NCI-H510A treated with DMSO at 0.1 percent for 48 hours (cell line): Measurements from ENCODE around the gene GRM5.
A peak's percentile ranks its signal among the peaks of the same experiment; 100 is the strongest.
"Not testable (repeated sequence)": the region's sequence is repeated elsewhere in the genome, so short reads cannot be mapped to it uniquely, and the experiment has no call there.

Experiments
- DNase-seq: peaks from one replicate; lab custom pipeline; 2025; lab: John Stamatoyannopoulos, UW

The GRM5 gene

DNA sequence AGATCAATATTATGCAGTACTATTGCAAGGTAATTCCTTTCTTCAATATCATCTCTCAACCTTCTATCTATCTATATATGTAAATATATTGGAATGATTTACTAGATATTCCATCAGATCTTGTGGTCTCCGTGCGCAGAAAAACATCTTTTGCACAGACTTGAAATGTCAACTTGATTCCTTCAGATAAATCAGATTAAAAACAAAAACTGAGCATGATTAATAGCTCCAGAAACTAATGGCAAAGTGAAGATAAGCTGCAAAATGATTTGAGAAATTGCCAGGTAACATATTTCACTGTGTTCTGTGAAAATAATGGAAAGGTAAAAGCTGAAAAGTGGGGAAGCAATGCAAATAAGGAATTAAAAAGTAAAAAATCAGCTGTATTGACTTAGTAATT is 528.2 kb downstream of the GRM5 start:
- DNase-seq, result no peak

DNA sequence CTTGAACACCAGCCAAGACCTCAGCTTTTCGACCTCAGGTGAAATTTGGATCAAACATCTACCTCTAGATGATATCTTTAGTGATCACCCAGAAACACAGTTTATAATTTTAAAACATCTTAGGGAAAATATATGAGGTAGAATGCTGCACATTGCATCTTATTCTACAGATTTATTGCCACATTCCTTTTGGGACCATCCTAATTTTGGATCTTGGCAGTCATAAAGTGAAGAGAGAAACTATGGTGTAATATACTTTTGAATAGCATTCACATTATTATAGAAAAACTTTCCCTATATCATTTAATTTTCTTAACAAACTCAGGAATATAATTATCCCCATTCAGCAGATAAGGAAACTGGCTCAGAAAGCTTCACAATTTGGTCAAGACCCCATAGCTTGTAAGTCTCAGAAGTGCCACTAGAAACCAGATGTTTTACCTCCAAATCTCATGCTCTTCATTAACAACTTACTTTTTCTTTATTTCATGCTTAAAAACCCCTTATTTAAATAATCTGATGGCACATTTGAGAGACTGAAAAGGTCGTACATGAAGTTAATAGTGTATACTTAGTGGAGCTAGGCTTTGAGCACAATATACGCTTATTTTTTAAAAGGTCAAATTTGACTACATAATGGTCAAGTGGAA is 529.0 kb downstream of the GRM5 start:
- DNase-seq, result no peak

DNA sequence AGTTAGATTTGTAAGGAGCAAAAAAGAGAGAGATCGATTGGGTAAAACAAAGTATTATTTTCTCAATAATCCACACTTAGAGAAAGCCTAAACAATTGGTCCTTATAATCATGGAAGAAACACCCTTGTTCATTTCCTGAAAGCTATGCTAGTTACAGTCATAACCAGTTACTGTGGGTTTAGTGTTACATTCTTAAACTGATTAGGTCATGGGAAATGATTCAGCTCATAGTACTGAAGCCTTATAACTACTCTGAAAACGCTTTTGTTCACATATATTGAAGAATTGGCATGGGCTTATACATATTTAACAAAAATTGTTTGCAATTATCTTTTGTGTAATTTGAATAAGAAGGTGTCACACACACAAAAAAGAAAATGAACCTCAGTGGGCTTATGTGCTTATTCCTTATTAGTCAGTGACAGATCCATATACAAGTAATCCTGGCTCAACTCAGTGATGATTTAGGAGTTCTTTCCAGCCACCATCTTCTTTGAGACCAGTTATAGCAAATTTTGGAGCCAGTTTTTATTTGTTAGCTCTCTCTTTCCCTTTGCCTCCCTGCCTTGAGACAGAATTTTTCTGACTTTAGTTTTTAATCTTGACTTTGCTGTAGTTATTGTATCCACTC is 529.8 kb downstream of the GRM5 start:
- DNase-seq, result no peak

DNA sequence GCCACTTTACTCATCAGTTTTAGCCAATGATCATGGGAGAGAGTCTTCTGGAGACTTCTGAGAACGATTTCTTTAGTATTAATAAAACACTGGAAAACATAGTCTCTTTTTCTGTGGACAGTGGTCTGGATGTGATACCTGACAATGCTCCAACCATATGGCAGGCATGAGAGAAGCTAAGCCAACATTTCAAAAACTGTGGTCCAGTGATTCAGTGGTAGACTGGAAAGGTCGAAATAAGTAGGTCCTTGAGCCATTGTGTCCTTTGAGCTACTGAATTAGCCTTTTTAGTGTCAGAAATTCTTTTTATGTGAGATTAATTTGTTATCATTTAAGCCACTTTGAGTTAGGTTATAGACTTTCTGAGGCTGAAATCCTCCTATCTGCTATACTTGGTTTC is 530.5 kb downstream of the GRM5 start:
- DNase-seq, result no peak

DNA sequence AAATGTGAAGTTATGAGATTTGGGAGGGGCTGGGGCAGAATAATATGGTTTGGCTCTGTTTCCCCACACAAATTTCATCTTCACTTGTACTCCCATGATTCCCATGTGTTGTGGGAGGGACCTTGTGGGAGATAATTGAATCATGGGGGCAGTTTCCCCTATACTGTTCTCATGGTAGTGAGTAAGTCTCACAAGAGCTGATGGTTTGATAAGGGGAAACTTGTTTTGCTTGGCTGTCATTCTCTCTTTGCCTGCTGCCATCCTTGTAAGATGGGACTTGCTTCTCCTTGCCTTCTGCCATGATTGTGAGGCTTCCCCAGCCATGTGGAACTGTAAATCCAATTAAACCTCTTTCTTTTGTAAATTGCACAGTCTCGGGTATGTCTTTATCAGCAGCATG is 531.1 kb downstream of the GRM5 start:
- DNase-seq, result not testable (repeated sequence)

DNA sequence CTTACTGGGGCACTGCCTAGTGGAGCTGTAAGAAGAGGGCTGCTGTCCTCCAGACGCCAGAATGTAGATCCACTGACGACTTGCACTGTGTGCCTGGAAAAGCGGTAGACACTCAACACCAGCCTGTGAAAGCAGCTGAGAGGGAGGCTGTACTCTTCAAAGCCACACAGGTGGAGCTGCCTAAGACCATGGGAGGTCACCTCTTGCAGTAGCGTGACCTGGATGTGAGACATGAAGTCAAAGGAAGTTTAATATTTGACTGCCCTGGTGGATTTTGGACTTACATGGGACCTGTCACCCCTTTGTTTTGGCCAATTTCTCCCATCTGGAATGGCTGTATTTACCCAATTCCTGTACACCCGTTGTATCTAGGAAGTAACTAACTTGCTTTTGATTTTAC is 531.6 kb downstream of the GRM5 start:
- DNase-seq, result no peak

DNA sequence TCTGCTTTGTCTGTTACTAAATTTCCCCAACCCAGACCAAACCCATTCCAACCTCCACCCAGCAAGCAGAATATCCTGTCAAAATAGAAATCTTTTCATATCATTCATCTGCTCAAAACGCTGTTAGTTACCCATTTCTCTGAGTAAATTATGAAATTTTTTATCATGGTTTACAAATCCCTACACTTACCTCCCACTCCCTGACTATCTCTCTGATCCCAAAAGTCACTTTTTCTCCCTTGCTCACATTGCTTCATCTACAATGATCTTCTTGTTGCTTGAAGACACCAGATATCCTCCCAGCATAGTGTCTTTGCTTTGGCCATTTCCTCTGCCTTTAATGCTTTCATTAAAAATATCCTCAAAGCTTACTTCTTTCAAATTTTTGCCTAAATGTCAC is 532.8 kb downstream of the GRM5 start:
- DNase-seq, result no peak

DNA sequence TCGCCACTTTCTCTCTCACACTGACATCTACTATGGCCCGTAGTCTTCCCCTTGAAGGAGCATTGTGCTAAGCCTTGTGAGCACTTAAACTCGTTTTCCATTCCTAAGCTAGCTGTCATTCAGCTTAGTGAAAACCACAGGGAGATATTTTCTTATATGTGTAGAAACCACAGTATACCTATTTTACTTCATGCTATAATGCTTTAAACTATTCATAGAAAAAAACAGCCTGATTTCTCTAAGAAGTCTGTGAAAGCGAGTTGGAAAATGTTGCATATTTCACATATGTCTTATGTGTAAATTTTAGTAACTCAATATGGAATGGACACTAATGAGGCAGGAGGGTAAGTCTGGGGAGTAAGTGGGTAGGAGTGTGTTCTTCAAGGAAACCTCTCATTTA is 534.0 kb downstream of the GRM5 start:
- no peak for DNase-seq

DNA sequence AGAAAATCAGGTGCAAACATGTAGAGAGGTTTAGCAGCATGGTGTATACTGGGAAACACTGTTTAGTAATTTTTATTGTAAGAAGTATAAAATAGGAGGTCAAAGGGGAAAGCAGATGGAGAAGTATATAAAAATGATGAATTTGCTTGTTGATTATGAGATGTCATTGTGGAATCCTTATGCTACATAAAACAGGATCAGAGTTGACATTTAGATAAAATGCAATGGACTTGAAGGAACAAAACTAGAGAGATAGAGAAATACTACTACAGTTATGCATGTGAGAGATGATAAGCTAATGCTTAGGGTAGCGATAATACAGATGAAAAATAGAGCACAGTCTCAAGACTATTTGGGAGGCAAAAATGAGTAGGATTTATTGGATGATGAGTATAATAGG is 536.4 kb downstream of the GRM5 start:
- DNase-seq, result no peak

DNA sequence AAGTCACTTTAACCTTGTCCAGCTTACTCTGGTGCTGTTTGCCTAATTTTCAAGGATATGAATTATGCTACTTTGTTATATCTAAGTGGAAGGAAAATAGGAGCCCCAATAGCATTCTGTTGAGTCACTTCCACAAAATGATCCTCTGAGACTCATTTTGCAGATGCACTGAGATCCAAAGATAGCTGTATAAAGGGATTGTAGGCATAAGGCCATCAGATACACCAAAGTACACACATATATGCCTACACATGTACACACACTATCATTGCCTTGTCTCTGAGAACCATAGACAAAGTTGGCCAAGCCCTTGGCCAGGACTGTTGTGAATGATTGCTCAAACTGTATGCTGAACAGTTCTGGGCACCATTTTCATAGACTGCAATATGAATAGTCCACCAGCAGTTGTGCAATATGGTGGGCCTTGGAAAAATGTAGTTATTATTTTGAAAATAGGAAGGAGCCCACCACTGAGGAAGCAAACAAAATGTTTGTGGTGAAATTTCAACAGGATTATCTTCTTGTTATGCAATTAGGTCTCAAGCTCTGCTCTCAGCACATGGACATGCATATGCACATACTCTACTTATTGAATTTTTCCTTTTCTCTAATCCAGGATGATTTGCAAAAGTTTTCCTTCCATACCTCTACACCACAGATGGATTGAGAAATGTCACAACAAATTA is 542.3 kb downstream of the GRM5 start:
- no peak for DNase-seq

DNA sequence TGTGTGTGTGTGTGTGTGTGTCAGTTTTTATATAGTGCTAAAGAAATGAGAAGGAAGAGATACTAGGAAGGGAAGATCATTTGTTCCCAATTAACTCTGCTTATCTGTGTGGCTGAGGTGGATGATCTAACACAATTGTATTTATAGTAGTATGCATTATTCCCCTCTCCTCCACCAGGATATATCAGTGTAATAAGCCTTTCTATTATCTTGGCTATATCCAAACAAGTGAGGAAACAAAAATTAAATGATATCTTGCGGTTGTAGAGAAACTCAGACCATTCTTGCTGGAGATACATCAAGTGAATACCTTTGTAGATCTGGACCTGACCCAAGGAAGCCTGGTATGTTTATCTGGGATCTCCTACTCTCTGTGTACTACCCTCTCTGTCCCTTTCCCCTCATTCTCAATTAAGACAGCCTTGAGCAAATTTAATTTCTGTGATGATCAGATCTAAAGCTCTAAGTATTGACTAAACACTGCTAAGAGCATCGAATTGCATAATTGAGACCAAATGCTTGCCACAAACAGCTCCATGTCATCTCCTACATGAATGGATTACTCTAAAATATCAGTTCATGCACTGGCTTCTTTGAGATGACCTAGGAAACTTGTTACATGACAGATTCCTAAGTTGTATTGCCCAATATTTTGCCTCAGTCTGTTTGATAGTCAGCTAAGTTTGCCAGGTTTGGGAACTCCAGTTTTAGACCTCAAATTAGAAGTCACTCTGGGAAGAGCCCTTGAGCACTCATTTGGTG is 543.0 kb downstream of the GRM5 start:
- DNase-seq, result no peak

DNA sequence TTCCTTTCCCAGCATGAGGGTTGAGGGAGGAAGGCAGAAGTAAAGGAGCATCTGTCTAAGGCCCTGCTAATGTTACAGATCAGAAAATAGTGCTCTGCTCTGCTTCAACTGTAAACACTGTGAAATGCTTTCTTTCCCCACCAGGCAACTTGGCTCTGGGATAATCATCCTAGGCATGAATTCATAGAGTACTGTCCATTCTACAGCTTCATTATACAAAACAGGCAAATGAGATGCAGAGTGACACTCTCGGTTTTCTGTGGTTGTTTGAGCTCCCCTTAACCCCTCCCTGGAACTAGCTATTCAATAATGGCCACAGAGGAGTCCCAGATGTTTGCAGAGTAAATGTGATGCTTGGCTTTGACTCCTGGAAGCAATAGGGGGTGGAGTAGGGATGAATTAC is 544.0 kb downstream of the GRM5 start:
- no peak for DNase-seq

DNA sequence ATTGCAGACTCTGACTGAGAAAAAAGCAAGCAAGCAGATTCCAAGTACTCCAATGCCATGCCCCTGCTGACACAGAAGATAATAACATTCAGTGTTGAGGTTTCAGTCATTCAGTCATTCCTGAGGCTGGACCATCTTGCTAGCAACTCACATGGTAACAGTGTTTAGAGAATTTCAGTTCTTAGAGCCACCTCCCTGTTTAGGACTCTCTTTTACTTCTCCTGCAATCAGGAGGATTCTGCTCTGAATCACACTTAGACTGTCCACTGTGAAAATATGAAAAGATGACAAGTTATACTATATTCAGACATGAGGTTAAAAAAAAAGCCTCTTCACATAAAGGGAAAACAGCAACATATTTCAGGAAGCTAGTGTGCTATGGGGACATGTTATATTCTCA is 544.4 kb downstream of the GRM5 start:
- no peak for DNase-seq

DNA sequence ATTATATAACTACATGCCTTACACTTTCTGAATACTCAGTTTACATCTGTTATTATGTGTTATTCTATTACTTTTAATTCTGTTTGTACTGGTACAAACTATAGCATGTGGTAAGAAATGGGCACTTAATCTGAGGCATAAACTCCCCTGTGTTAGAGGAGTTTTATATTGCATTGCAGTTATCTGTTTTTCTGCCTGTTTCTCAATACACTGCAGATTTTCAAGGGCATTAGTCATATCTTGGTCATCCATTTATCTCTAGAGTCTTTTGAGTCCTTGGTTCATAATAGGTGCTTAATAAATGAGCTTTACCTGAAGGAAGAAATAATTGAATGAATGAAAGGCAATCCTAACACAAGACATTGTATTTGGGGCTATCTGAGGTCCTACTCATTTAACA is 545.4 kb downstream of the GRM5 start:
- no peak for DNase-seq

DNA sequence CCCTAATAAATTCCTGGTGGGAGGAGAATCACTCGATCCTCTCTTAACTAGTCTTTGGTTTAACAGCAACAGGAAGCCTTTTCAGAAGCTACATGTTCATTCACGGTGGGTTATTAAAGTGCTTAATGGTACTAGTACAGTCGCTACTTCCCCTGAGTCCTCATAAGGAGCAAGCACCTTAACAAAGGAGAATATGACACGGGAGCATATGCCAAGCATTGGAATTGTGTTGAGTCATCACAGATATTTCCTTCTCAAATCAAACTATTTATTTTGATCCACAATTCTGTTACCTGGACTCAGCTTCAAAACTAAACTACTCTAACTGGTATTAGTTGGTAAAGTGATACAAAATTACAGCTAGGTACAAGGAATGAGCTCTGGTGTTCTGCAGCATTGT is 550.8 kb downstream of the GRM5 start:
- DNase-seq, result no peak

DNA sequence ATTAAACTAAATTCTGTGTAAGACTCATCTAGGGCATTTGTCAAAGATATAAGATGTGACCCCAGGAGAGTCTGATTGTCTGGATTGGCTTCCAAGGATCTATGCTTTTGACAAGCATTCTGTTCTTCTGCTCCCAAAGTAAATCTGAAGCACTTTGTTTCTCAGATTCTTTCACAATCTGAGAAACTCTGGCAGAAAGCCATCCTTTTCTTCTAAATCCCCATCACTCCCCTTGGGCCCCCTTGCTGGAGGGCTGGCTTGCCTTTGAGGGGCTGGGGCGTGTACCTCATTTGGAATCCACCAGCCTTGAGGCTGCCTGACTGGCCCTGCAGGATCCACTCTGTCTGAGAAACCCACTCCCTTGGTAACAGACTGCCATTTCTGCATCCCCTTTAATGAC is 554.8 kb downstream of the GRM5 start:
- no peak for DNase-seq

DNA sequence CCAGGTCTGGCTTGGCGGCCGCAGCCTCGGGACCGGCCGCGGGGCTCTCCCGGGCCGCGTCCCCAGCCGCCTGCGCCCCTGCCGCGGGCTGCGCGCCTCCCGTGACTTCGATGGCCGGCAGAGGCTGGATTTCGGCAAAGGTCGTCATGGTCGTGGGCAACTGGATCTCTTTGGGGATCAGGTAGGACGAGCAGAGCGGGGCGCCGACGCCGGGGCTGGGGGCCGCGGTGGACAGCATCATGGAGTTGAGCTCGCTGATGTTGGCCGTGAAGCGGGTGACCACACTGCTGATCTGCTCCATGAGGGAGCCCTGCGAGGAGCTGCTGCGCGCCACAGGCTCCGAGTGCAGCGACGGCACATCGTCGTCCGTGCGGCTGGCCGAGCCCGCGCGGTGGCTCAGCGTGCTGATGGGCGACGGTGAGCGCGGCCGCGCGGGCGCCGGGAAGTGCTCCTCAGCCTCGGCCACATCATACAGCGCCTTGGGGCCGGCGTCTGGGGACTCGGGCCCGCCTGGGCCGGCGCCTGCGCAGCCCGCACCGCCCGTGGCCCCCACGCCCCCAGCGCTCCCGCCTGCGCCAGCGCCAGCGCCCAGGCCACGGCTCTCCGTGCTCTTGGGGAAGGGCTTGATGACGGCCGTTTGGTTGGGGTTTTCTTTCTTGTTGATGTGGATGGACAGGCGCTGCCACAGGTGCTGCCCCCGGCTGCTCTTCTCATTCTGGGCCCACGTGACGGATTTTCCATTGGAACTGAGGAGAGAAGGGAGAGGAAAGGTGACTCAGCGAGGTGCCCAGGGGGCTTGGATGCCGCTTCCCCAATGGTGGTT is 556.8 kb downstream of the GRM5 start:
- DNase-seq, result peak; percentile 43

DNA sequence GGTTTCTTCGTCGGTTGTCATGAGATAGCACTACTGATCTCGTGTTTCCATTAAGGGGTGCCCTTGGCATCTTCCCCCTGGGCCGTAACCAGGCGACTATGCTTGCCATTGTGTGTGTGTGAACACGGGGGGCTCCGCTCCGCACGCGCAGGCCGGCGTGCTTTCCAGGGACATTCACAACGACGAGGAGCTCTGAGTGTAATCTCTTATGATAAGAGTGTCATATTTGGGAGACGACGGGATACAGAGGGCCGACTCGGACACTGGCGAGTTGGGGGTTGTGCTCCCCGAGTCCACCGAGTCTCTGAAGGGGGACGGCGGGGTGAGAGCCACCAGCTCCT is 557.4 kb downstream of the GRM5 start:
- DNase-seq, result no peak

DNA sequence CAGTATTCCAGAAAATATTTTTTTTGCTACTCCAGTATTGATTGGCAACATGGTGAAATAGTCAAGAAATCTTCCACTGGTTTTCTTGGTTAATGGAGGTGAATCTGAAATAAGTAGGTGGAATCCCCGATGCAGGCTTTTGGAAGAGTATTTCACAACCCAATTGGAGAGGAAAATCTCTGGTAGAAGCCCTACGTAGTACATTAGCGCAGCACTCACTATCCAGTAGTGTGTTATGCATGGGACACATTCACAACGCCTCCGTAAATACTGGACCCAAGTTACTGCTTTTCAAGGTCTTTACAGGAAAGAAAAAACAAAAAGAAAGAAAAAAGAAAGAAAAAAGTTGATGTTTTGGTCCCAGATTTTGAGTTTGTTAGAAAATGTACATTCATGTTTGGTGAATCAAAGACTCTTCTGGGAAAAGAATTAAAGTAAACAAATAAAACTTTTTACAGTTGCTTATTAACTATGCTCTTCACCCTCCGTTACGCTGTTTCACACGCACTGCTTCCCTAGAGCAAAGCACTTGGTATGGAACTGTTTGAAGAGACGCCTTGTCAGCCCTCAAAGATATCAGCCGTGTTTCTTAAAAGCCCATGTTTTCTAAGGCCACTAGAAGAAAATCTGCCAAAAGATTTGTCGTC is 557.9 kb downstream of the GRM5 start:
- DNase-seq, result no peak

DNA sequence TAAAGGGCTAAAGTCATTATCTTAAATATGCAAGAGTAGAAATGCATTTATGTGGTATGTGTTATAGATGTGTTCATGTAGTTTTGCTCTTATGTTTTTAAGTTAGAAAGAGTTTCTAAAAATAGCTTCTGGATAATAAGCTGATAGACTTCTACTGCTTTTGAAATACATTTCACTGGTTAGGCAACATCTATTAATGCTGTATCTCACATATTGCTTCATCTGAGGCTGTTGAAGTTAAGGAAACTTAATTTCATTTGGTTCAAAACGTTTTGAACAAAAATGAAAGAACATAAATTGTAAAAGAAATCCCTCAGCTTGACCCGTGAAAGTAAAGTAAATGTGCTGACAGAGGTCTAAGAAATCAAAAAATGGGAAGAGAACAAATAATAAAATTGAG is 564.2 kb downstream of the GRM5 start:
- DNase-seq, result no peak

DNA sequence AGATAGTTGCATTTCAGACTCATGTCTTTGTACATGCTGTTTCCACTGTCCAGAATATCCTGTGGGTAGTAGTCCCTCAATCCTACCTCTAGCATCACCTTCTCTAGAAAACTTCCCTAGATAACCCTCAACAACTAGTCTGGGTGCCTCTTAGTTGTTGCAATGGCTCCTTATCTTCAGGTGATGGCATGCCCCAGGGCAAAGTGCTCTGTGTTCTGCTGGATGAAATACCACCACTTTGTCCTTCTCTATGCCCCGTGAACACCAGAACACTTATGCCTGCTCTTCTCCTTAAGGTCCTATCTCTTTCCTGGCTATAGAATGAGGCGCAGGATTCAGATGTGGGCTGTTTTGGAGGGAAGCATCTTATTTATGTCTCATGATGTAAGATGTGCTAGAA is 569.9 kb downstream of the GRM5 start:
- no peak for DNase-seq

DNA sequence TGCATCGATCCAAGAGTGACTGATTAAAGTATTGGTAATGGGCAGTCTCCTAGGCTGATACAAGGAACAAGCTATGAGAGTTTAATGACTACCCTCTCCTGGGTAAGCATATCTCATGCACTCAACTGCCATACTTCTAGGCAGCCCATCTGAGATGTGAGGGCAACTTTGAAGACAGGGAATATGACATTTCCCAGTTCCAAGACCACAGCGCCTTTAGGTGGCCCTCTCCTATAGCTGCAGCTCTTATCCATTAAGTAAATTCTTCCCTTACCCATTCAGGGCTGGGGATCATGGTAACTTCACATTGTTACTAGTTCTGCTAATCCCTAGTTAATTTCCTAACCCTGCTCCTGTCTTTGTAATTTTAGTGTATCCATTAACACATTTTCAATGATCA is 570.9 kb downstream of the GRM5 start:
- DNase-seq, result no peak
